Upper lobe of left lung (tissue), 4 donors: ENCODE data around the gene CSTPP1.

Experiments
- POLR2A ChIP-seq, 4 donors: fragments of 450-650 bp; IDR thresholded peaks; one replicate each; pipeline ENCODE4 v1.5.1; 2016 to 2017; ENCODE audit warnings: antibody characterized with exemption in 4 of 4, mild to moderate bottlenecking in 2 of 4
- POLR2AphosphoS5 ChIP-seq, 2 donors: sonication (generic); formaldehyde crosslinking; IDR thresholded peaks; one replicate each; pipeline ENCODE4 v1.5.1; 2017; ENCODE audit warnings: antibody characterized with exemption in 2 of 2
- TF ChIP-seq, protein P1 (sequence below), 6 experiments: fragments of 450-650 bp in 4 of 6; fragments of 200-600 bp in 2 of 6; sonication (generic) in 2 of 6; IDR thresholded peaks; one replicate each; pipeline ENCODE4 v1.5.1; 2016 to 2019; ENCODE audit warnings: antibody characterized with exemption in 6 of 6

DNA sequence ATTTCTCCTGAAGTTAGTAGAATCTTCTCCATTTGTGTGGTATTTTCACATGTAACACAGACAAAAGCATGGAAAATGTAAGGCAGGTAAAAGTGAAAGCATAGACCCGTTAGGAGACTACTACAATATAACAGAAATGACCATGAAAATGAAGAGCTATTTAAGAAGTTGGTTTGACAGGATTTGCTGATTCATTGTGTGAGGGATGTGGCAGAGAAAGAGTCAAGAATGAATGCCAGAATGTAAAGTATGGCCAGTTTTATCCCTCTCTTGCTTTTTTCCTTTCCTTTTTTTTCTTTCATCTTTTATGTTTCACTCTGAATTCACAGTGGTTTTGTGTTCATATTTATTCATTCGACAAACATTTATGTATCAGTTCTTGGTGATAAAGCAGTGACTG is 124.2 kb downstream of the CSTPP1 start:
- TF ChIP-seq, protein P1, sequence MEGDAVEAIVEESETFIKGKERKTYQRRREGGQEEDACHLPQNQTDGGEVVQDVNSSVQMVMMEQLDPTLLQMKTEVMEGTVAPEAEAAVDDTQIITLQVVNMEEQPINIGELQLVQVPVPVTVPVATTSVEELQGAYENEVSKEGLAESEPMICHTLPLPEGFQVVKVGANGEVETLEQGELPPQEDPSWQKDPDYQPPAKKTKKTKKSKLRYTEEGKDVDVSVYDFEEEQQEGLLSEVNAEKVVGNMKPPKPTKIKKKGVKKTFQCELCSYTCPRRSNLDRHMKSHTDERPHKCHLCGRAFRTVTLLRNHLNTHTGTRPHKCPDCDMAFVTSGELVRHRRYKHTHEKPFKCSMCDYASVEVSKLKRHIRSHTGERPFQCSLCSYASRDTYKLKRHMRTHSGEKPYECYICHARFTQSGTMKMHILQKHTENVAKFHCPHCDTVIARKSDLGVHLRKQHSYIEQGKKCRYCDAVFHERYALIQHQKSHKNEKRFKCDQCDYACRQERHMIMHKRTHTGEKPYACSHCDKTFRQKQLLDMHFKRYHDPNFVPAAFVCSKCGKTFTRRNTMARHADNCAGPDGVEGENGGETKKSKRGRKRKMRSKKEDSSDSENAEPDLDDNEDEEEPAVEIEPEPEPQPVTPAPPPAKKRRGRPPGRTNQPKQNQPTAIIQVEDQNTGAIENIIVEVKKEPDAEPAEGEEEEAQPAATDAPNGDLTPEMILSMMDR (IDR thresholded peaks at IDR 0.05) = no peak
- no peak for TF ChIP-seq POLR2A (IDR thresholded peaks at IDR 0.05)
- TF ChIP-seq POLR2AphosphoS5 (IDR thresholded peaks at IDR 0.05) = no peak
